ENCODE measurements around the gene PAXX. TPM values are rescaled to one million over a fixed set of nuclear protein-coding genes. Genes with fewer than 3 reads are reported as not detected.

PAXX gene
- total RNA-seq, 1 donor from 2014 or later = 84.9 TPM

DNA sequence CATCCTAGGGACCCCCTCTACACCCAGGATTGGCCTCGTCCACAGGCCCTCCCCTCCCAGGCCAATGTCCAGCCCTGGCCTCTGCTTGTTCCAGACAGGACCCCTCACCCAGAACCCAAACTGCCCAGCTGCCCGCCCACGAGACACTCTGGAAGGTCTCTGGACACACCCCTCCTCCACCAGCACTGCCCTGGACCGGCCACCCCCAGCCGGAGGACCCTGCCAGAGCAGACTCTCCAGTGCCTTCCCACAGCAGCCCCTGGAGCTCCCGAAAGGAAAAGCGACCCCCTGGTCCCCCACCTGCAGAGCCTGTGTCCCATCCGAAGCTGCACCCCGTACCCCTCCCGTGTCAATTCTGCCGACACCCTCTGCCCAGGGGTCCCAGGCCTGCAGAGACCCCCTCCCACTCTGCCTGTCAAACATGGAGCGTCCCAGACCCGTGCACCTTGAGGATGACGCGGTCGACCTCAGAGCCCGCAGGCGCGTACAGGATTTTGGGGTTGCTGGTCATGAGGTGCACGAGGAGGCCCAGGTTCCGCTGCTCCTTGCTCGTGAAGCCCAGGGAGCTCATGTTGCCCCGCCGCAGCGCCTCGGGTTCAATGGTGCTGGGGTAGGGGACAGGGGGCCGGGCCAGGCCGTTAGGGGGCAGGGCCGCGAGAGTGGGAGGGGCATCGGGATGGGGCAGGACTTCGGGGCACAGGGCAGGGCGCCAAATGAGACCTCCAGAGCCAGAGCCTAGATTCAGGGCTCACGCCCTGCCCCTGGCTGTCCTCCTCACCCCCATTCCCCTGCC is 27.9 kb downstream of the PAXX start:
- Mint-ChIP-seq H3K27ac (ENCODE audit: unreplicated experiment) (no peak overlapping the region), H3K27me3 (ENCODE audit: low read depth) (no peaks in the 10 kb centered on the region), H3K4me1 (peaks cover 5% of the 10 kb centered on the region), H3K36me3 (ENCODE audit: low read depth) (no peaks in the 10 kb centered on the region), H3K4me3 (no peak overlapping the region), H3K9me3 (no peaks in the 10 kb centered on the region)
- no peak for DNase-seq (ENCODE audit: low read depth, low spot score)
- TF ChIP-seq, protein P1, sequence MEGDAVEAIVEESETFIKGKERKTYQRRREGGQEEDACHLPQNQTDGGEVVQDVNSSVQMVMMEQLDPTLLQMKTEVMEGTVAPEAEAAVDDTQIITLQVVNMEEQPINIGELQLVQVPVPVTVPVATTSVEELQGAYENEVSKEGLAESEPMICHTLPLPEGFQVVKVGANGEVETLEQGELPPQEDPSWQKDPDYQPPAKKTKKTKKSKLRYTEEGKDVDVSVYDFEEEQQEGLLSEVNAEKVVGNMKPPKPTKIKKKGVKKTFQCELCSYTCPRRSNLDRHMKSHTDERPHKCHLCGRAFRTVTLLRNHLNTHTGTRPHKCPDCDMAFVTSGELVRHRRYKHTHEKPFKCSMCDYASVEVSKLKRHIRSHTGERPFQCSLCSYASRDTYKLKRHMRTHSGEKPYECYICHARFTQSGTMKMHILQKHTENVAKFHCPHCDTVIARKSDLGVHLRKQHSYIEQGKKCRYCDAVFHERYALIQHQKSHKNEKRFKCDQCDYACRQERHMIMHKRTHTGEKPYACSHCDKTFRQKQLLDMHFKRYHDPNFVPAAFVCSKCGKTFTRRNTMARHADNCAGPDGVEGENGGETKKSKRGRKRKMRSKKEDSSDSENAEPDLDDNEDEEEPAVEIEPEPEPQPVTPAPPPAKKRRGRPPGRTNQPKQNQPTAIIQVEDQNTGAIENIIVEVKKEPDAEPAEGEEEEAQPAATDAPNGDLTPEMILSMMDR (conservative IDR thresholded peaks at IDR 0.05) = no peak

DNA sequence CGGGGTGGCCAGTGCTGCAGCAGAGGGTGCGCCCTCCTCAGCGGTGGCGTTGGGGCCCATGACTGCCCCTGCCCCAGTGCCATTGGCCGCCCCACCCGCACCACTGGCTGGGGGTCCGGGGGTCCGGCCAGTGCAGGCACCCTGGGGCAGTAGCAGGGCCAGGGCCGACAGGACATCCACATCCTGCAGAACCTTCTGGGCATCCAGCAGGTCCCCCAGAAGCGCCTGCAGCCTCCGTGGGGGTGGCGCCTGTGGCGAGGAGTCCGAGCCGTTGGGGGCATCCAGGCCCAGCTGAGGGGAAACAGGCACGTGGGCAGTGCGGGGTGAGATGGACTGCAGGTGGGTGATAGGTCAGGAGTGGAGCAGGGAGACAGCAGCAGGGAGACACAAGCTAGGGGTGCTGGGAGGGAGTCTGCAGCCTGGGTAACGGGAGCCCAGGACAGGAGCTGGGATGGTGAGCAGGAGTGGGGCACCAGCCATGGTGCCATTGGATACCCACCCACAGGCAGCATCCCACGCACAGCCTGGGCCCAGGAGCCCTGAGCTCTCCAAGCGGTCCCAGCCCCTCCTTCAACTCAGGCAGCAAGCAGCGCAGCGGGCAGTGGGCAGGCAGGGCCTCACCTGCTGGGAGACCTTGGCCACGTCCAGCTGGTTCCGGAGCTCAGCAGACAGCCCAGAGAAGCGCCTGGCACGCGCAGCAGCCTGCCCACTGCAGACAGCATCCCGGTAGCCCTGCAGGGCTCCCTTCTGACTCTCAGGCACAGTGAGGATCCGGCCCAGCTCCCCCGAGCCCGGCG is 28.7 kb downstream of the PAXX start:
- Mint-ChIP-seq H3K4me3 (no peak overlapping the region), H3K36me3 (ENCODE audit: low read depth) (no peaks in the 10 kb centered on the region), H3K27ac (ENCODE audit: unreplicated experiment) (no peak overlapping the region), H3K9me3 (no peaks in the 10 kb centered on the region), H3K4me1 (peaks cover 5% of the 10 kb centered on the region), H3K27me3 (ENCODE audit: low read depth) (no peaks in the 10 kb centered on the region)
- TF ChIP-seq, protein P1 (conservative IDR thresholded peaks at IDR 0.05) = no peak
- no peak for DNase-seq (ENCODE audit: low read depth, low spot score)

DNA sequence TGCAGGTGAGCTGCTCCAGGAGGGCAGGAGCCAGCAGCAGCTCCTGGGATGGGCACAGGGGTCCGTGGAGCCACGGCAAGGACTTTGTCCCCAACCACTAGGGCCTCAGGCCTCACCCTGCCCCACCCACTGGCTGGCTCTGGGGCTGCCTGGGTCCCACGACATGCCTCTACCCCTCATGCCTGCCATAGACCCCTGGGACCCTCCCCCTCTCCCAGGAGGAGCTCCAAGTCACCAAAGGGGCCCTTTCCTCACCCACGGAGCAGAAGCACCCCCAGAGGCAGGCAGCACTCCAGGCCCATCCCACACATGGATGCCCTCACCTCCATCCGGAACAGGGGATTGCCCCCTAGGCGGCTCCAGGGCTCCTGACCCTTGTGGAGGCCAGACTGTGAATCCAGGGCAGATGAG is 29.4 kb downstream of the PAXX start:
- DNase-seq (ENCODE audit: low read depth, low spot score) = no peak
- no peak overlapping the region for H3K4me3 Mint-ChIP-seq
- H3K27me3 Mint-ChIP-seq (ENCODE audit: low read depth) = no peaks in the 10 kb centered on the region
- H3K36me3 Mint-ChIP-seq (ENCODE audit: low read depth) = no peaks in the 10 kb centered on the region
- no peak overlapping the region for H3K27ac Mint-ChIP-seq (ENCODE audit: unreplicated experiment)
- peaks cover 5% of the 10 kb centered on the region for H3K4me1 Mint-ChIP-seq
- TF ChIP-seq, protein P1 (conservative IDR thresholded peaks at IDR 0.05) = no peak
- H3K9me3 Mint-ChIP-seq = no peaks in the 10 kb centered on the region

DNA sequence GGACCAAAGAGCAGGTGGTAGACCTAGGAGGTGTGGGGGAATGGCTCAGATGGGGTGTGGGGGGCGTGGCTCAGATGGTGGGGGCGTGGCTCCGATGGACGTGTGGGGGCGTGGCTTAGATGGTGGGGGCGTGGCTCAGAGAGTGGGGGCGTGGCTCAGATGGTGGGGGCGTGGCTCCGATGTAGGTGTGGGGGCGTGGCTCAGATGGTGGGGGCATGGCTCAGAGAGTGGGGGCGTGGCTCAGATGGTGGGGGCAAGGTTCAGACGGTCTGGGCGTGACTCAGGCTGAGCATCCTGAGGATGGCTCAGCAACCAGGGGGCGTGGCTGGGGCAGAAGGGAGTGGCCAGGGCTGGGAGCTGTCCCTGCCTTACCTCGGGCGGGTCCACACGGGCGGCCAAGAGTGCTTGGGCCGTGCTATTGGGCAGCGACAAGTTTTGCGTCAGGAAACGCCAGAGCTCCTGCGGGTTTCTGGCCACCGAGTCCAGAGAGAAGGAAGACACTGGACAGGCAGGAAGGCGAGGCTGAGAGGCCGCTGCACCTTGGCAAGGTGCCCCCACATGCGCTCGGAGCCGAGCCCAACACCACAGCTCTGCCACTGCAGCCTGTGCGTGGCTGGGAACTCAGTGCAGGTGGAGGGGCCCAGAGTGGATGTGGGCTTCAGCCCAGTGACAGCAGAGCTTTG is 29.9 kb downstream of the PAXX start:
- Mint-ChIP-seq H3K36me3 (ENCODE audit: low read depth) (no peaks in the 10 kb centered on the region), H3K4me1 (peaks cover 6% of the 10 kb centered on the region), H3K27ac (ENCODE audit: unreplicated experiment) (no peak overlapping the region), H3K27me3 (ENCODE audit: low read depth) (no peaks in the 10 kb centered on the region), H3K9me3 (no peaks in the 10 kb centered on the region), H3K4me3 (no peak overlapping the region)
- TF ChIP-seq, protein P1 (conservative IDR thresholded peaks at IDR 0.05) = no peak
- no peak for DNase-seq (ENCODE audit: low read depth, low spot score)

DNA sequence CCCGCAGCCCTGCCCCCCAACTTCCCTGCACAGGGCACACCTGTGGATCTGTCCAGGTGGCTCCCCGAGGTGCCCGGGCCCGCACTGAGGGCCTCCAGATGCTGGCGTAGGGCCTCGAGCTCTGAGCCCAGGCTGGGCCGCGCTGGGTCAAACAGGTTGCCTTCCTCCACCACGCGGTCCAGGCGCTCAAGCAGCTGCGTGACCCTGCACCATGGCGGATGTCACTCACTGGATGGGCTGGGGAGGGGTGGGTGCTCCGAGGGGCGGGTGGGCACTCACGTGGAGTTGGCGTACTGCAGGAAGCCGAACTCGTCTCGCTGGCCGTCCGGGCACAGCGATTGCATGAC is 30.4 kb downstream of the PAXX start:
- Mint-ChIP-seq H3K27ac (ENCODE audit: unreplicated experiment) (no peak overlapping the region), H3K9me3 (no peaks in the 10 kb centered on the region), H3K4me1 (peaks cover 9% of the 10 kb centered on the region), H3K27me3 (ENCODE audit: low read depth) (no peaks in the 10 kb centered on the region), H3K4me3 (no peak overlapping the region), H3K36me3 (ENCODE audit: low read depth) (no peaks in the 10 kb centered on the region)
- TF ChIP-seq, protein P1 (conservative IDR thresholded peaks at IDR 0.05) = no peak
- no peak for DNase-seq (ENCODE audit: low read depth, low spot score)

Data from neural crest cell (in vitro differentiated cells).